ENCODE results near the gene MRPS35.

GRCh38 chr12:27747111-27747820 is 36.6 kb downstream of the MRPS35 start:
- no peak for TF ChIP-seq POLR2A (IDR thresholded peaks at IDR 0.05)
- TF ChIP-seq, protein P1, sequence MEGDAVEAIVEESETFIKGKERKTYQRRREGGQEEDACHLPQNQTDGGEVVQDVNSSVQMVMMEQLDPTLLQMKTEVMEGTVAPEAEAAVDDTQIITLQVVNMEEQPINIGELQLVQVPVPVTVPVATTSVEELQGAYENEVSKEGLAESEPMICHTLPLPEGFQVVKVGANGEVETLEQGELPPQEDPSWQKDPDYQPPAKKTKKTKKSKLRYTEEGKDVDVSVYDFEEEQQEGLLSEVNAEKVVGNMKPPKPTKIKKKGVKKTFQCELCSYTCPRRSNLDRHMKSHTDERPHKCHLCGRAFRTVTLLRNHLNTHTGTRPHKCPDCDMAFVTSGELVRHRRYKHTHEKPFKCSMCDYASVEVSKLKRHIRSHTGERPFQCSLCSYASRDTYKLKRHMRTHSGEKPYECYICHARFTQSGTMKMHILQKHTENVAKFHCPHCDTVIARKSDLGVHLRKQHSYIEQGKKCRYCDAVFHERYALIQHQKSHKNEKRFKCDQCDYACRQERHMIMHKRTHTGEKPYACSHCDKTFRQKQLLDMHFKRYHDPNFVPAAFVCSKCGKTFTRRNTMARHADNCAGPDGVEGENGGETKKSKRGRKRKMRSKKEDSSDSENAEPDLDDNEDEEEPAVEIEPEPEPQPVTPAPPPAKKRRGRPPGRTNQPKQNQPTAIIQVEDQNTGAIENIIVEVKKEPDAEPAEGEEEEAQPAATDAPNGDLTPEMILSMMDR (IDR thresholded peaks at IDR 0.05): no peak
